HepG2 (cell line): ENCODE measurements around the gene MICB. TPM values are rescaled to one million over a fixed set of nuclear protein-coding genes. Genes with fewer than 3 reads are reported as not detected.
A peak's percentile ranks its signal among the peaks of the same experiment; 100 is the strongest.

ENCODE experiments used
- ATF2 ChIP-seq: sonication (generic); formaldehyde crosslinking; IDR thresholded peaks from 2 replicates; pipeline ENCODE4 v1.4.0; 2020; ENCODE audit warnings: missing genetic modification reagents
- ATM ChIP-seq: fragments of 450-650 bp; IDR thresholded peaks from 2 replicates; pipeline ENCODE4 v1.7.1; 2017; ENCODE audit warnings: mild to moderate bottlenecking, borderline replicate concordance
- BCL6 ChIP-seq: IDR thresholded peaks from 2 replicates; pipeline ENCODE4 v1.6.1; 2016; ENCODE audit warnings: missing genetic modification reagents, missing compliant biosample characterization
- CSRNP1 ChIP-seq: sonication (generic); formaldehyde crosslinking; IDR thresholded peaks from 2 replicates; pipeline ENCODE4 v1.8.1; 2023; ENCODE audit warnings: mild to moderate bottlenecking, missing genetic modification reagents
- GMEB1 ChIP-seq: sonication (generic); formaldehyde crosslinking; IDR thresholded peaks from 2 replicates; pipeline ENCODE4 v1.5.1; 2020; ENCODE audit warnings: missing genetic modification reagents, mild to moderate bottlenecking, borderline replicate concordance
- HNRNPH1 ChIP-seq: fragments of 200-400 bp; formaldehyde crosslinking; optimal IDR thresholded peaks from 2 replicates; pipeline ENCODE3; 2017; ENCODE audit warnings: mild to moderate bottlenecking, low read depth, low read length
- KLF11 ChIP-seq: IDR thresholded peaks from 2 replicates; pipeline ENCODE4 v1.6.1; 2016; ENCODE audit warnings: missing compliant biosample characterization
- MAFF ChIP-seq: IDR thresholded peaks from 2 replicates; pipeline ENCODE4 v1.6.1; 2011; ENCODE audit warnings: low read depth, low read length, improper control_type of control experiment
- NAIF1 ChIP-seq: sonication (generic); formaldehyde crosslinking; IDR thresholded peaks from 2 replicates; pipeline ENCODE4 v1.5.0; 2020; ENCODE audit warnings: mild to moderate bottlenecking, missing genetic modification reagents, borderline replicate concordance
- NCOA2 ChIP-seq: sonication (generic); formaldehyde crosslinking; IDR thresholded peaks from 2 replicates; pipeline ENCODE4 v1.8.0; 2022; ENCODE audit warnings: inconsistent platforms
- RXRA ChIP-seq: sonication (generic); formaldehyde crosslinking; IDR thresholded peaks from 2 replicates; pipeline ENCODE4 v1.5.1; 2020; ENCODE audit warnings: missing genetic modification reagents
- SIX1 ChIP-seq: sonication (generic); formaldehyde crosslinking; IDR thresholded peaks from 2 replicates; pipeline ENCODE4 v1.4.0; 2020; ENCODE audit warnings: missing genetic modification reagents, borderline replicate concordance
- SRSF1 ChIP-seq: fragments of 200-400 bp; formaldehyde crosslinking; optimal IDR thresholded peaks from 2 replicates; pipeline ENCODE3; 2017; ENCODE audit warnings: mild to moderate bottlenecking, low read depth, low read length, moderate library complexity
- TFDP1 ChIP-seq: IDR thresholded peaks from 2 replicates; pipeline ENCODE4 v1.6.1; 2016; ENCODE audit warnings: missing compliant biosample characterization, missing genetic modification reagents, borderline replicate concordance
- TFDP2 ChIP-seq: sonication (generic); formaldehyde crosslinking; IDR thresholded peaks from 2 replicates; pipeline ENCODE4 v1.4.0; 2020; ENCODE audit warnings: missing genetic modification reagents
- ZC3H13 ChIP-seq: sonication (generic); formaldehyde crosslinking; IDR thresholded peaks from 2 replicates; pipeline ENCODE4 v1.8.1; 2023; ENCODE audit warnings: mild to moderate bottlenecking, missing genetic modification reagents, moderate library complexity
- ZKSCAN5 ChIP-seq: sonication (generic); formaldehyde crosslinking; IDR thresholded peaks from 2 replicates; pipeline ENCODE4 v1.5.1; 2020; ENCODE audit warnings: mild to moderate bottlenecking, missing genetic modification reagents
- ZNF589 ChIP-seq: sonication (generic); formaldehyde crosslinking; conservative IDR thresholded peaks from 2 replicates; pipeline ENCODE4 v1.8.0; 2022; ENCODE audit warnings: mild to moderate bottlenecking, moderate library complexity, missing genetic modification reagents
- ZNF761 ChIP-seq: sonication (generic); formaldehyde crosslinking; conservative IDR thresholded peaks from 2 replicates; pipeline ENCODE4 v1.4.0; 2020; ENCODE audit warnings: mild to moderate bottlenecking, missing genetic modification reagents
- ZNF788 ChIP-seq: sonication (generic); formaldehyde crosslinking; IDR thresholded peaks from 2 replicates; pipeline ENCODE4 v1.5.0; 2020; ENCODE audit warnings: mild to moderate bottlenecking, missing genetic modification reagents, borderline replicate concordance
- polyA plus RNA-seq, 8 experiments: library from polyadenylated mRNA; depleted of rRNA in 3 of 8; stranded (reverse) in 7 of 8; unstranded in 1 of 8; fragments of >200 nt; fragmentation: Illumina TruSeq in 4 of 8; extraction: Trizol in 4 of 8; gene quantifications; 2 replicates each; pipeline versions ENCODE4 v1.2.1 to v1.2.3, GENCODE V29; 2011 to 2016; ENCODE audit warnings: low read depth in 4 of 8, missing spikeins in 1 of 8, mixed read lengths in 1 of 8; ENCODE audit not compliant: insufficient read depth in 1 of 8
- total RNA-seq, 5 experiments: library from RNA; depleted of rRNA; stranded (reverse); fragments of >200 nt; fragmentation: Illumina TruSeq; extraction: Trizol; gene quantifications; 2 replicates each; pipeline ENCODE4 v1.2.3, GENCODE V29; 2016; ENCODE audit warnings: low read depth in 1 of 5
- TF ChIP-seq, protein P1 (sequence below): IDR thresholded peaks from 2 replicates; pipeline ENCODE4 v1.6.1; 2018; ENCODE audit warnings: missing genetic modification reagents, mild to moderate bottlenecking, missing compliant biosample characterization

Gene MICB
- total and polyA plus RNA-seq, 2 of the 13 experiments (the other 11 are each of a cell fraction or from before 2014, with no cell fraction given) = 12.5 to 12.8 TPM

GRCh38 chr6:31546958-31547726 is 49.2 kb downstream of the MICB start, which contains the start of gene NFKBIL1 (continued):
- TF ChIP-seq HNRNPH1 (peak; percentile 30), RXRA (CRISPR knock-in tag) (peak; percentile 60; the same call in 1 of the 2 replicates), SIX1 (CRISPR knock-in tag) (peak; percentile 34; the same call in 1 of the 2 replicates), TFDP2 (CRISPR knock-in tag) (peak; percentile 71), SRSF1 (peak; percentile 49), ATF2 (peak; percentile 85), TFDP1 (peak; percentile 65), NAIF1 (no peak), GMEB1 (CRISPR knock-in tag) (peak; percentile 76; the same call in 1 of the 2 replicates), CSRNP1 (0 out of 2 replicates have a peak, but pooled peaks have one; percentile 28), NCOA2 (CRISPR knock-in tag) (0 out of 2 replicates have a peak, but pooled peaks have one; percentile 21), ZNF788 (CRISPR knock-in tag) (peak; percentile 86; the same call in 1 of the 2 replicates), ATM (no peak), ZKSCAN5 (CRISPR knock-in tag) (peak; percentile 100), MAFF (no peak), BCL6 (peak; percentile 16; the same call in 1 of the 2 replicates), ZNF589 (CRISPR knock-in tag) (0 out of 2 replicates have a peak, but pooled peaks have one; percentile 74), KLF11 (CRISPR knock-in tag) (peak; percentile 68), ZC3H13 (CRISPR knock-in tag) (peak; percentile 71; the same call in 1 of the 2 replicates), ZNF761 (CRISPR knock-in tag) (no peak)
- TF ChIP-seq, protein P1, sequence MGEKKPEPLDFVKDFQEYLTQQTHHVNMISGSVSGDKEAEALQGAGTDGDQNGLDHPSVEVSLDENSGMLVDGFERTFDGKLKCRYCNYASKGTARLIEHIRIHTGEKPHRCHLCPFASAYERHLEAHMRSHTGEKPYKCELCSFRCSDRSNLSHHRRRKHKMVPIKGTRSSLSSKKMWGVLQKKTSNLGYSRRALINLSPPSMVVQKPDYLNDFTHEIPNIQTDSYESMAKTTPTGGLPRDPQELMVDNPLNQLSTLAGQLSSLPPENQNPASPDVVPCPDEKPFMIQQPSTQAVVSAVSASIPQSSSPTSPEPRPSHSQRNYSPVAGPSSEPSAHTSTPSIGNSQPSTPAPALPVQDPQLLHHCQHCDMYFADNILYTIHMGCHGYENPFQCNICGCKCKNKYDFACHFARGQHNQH = peak; percentile 88
